NB4 (cell line): ENCODE data around the gene BICDL1.

ENCODE experiments used
- POLR2A ChIP-seq: IDR thresholded peaks from 2 replicates; pipeline ENCODE4 v1.6.1; 2011; ENCODE audit warnings: mild to moderate bottlenecking; ENCODE audit not compliant: insufficient read length; ENCODE audit errors: extremely low read depth
- TF ChIP-seq, protein P1 (sequence below): IDR thresholded peaks from one replicate; pipeline ENCODE4 v1.5.1; 2012; ENCODE audit warnings: low read depth, low read length

DNA sequence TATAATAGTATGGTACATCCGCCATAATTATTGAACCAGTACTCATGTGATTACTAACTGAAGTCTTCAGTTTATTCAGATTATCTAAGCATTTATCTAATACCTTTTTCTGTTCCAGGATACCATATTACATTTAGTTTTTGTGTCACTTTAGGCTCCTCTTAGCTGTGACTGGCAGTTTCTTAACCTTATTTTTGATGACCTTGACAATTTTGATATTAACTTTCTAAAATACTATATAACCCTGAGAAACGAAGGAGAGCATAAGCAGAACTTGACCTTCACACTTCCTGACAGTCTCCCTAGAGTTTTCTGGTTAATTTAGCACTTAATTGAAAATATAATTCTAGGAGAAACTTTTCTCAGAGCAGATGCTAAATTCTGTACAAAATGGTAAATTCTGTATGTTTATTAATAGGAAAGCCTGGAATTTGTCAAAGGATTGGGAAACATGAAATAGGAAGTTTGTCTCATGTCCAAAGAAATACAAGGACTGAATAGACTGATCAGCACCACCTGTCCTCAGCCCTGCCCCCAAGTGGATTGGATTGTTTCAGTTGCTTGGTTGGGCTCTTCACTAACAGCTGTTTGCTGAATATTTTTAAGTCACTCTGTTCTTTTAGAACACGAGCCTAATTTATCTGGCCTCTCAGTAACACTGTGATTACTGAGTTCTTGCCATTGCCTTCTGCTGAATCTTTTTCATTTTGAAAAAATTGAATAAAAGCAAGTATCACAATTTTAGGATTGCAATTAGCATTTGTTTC is 6.0 kb downstream of the BICDL1 start:
- TF ChIP-seq POLR2A: no peak
- TF ChIP-seq, protein P1, sequence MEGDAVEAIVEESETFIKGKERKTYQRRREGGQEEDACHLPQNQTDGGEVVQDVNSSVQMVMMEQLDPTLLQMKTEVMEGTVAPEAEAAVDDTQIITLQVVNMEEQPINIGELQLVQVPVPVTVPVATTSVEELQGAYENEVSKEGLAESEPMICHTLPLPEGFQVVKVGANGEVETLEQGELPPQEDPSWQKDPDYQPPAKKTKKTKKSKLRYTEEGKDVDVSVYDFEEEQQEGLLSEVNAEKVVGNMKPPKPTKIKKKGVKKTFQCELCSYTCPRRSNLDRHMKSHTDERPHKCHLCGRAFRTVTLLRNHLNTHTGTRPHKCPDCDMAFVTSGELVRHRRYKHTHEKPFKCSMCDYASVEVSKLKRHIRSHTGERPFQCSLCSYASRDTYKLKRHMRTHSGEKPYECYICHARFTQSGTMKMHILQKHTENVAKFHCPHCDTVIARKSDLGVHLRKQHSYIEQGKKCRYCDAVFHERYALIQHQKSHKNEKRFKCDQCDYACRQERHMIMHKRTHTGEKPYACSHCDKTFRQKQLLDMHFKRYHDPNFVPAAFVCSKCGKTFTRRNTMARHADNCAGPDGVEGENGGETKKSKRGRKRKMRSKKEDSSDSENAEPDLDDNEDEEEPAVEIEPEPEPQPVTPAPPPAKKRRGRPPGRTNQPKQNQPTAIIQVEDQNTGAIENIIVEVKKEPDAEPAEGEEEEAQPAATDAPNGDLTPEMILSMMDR: no peak
